Stimulated activated CD4-positive, alpha-beta T cell treated with anti-CD3 and anti-CD28 coated beads, Interleukin-12 subunit alpha, Interleukin-12 subunit beta, amount 100 ng/mL, for 48 hours (primary cell): ENCODE results near the gene DDB1.

Experiments used
- DNase-seq, 3 donors: peaks; one replicate each; pipeline ENCODE4 v3.0.0-alpha.2; 2020; ENCODE audit warnings: low read depth in 2 of 3, low spot score in 1 of 3

DDB1 gene

DNA sequence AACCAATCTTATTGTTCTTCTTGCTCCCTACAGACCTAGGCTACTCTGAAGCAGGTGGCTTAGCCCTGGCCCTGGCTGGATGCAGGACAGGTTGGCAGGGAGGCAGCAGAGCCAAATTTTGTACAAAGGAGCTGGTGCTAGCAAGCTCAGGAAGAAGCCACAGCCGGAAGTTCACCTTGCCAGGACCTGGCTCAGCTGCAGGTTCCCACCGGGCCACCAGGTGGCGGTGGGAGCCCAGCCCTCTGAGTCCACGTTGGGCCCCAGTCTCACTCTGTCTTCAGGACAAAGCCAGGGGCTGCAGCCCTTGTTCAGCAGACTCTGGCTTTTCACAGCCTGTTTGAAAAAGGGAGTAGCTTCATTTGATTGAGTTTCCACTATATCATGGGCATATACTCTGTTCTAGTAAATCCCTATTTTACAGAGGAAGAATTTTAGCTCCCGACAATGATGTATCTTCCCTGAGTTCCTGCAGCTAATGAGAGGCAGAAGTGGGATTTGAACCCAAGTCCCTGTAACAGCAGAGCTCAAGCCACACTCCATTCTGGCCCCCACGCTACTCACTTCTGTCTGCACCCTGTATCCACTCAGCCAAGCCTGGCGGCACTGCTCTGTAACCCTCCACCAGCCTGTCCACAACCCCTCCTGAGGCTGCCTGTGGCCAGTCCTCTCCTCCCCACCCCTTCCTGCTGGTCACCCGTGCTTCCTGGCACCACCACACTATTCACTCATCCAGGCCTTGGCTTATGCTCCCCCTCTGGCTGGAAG is 3.4 kb upstream of the DDB1 start:
- peak; percentile 71 to 81 (median 76) for DNase-seq

DNA sequence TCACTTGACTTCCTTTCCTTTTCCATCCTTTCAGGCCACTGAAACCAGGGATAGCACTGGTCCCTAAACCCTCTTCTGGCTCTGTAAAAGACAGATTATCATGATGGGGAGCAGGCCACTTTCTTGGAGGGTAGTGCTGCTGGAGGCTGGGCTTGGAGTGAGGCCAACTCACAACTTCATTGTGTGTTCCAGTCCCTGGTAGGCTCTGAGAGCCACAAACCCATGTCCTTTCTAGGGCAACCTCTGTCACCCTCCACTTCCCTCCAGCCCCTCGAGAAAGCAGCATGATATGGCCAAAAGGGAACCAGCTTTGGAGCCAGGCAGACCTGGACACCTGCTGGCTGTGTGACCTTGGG is 2.4 kb upstream of the DDB1 start:
- DNase-seq: no peak

DNA sequence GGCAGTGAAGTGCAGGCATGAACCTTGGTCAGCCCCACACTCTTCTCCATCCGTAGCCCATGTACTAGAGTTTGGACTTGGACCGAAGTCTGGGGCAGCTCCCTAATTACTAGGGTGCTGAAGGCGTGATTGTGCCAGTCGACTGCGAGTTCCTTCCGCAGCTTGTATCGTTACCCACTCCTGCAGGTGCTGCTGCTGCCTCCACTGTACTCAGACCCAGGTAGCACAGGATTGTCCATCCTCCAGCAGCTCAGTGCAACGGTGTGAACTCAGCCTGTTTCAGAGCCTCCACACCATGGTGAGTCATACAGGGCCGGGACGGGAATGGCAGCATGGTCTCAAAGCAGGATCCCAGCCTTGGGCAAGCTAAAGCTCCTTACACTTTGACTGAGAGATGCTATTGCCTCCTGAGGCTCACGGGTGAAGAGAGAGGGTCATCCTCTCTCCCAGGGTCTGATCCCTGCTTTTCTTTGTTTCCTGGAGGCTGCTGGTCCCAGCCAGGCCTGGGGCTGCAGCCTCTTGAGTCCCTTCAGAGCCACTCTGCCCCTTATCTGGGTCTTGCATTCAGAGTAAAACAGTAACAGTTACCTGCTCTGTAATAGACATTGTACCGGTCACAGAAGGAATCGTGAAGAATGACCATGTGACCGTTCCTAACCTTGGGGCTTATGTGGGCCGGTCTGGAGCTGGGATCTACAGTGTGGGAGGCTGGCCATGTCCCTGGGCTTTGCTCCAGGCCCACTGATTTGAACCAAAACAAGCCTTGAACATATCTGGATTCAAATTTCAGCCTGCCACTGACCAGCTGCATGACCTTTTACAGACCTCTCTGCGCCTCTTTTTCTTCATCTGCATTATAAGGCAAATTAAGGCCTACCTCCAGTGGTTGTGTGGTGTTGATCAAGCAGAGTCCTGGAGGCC is 1.8 kb upstream of the DDB1 start:
- no peak for DNase-seq

DNA sequence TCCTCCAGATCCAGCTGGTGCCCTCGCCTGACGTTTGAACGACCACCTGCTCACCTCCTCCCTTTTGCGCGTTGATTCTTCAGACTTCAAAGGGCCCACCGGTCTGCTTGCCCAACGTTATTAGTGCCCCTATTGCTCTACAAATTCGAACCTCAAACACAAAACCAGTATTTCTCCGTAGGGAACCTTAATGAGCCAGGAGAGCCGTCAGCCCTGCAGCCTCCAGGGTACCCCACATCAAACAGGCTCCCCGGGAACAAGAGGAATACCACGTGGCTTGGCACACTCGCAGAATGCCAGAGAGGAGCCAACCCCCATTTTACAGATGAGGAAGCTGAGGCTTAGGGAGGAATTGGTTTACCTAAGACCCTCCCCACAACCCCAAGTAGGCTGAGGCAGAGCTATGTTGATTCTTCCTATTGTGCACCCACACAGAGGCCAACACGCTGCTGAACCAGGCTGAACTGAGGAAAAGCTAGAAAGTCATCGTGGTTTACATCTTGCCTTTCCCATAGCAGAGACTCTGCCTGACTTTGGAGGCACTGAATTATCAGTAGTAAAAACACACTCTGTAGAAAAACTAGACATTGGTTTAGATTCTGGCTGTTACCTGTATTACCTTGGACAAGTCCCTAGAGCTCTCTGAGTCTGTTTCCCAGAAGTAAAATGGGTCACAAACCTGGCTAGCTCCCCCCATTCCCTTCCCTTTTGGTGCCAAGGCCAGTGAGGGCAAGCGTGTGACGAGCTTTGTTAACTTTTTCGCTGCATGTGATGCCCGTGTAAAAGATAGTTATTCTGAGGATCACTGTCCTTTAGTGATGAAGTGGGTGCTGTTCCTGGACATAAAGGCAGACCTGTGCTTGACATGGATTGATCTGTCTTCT is 887 bp upstream of the DDB1 start:
- peak in 1 of 3 donors; percentile 34 for DNase-seq

DNA sequence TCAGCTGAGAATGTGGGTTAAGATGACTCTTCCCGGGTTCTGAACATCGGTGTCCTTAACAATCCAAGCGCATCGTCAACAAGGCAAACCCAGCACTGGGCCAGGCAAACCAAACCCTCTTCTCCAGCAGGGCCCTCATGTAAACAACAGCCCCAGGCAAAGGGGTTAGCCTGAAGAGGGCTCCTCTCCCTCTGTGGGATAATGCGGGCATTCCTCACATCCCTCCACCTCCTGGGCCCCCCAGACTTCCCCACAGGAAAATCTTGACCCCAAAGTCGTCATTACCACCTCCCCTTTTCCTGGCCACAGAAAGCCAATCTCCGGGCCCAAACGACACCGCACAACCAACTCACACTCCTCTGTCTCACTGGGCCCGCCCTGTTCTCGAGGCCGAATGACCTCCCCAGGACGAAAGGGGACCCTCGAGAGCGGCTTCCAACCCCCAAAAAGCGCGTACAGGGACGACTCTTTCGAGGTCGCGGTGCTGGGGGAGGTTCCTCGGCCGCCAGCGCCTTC is 566 bp downstream of the DDB1 start:
- no peak for DNase-seq

DNA sequence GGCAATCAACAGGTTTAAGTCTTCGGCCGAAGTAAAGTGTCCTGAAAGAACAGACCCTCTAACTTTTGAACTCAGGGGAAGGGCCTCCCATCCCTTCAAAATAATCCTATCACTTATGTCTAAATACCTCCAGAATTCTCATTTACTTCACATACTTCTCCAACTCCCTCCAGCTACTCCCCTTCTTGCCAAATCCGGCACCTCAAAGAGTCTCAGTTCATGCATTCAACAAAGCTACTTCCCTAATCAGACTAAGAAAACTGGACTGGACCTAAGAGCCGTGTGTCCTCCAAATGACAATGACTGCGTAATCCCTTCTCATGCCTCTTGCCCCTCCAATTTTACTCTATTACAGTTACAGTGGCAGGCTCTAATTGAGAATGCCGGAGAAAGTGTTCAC is 1.3 kb downstream of the DDB1 start:
- no peak for DNase-seq

DNA sequence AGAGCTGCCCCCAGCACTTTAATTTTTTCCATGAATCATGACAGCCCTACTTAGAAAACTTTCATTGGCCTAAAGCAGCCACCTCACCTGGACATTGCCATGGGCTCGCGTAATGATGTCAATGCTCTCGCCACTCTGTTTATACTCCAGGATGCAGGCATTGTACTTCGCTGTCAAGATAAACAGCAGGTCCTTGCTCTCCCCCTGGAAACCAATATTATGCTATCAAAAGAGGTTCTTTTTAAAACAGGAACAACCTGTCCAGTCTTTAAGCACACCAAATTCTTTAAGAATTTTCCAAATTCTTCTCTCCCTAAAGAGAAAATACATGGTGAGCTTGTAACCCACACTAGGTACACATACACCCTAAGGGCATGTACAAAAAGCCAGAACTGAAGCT is 3.0 kb downstream of the DDB1 start:
- no peak for DNase-seq

DNA sequence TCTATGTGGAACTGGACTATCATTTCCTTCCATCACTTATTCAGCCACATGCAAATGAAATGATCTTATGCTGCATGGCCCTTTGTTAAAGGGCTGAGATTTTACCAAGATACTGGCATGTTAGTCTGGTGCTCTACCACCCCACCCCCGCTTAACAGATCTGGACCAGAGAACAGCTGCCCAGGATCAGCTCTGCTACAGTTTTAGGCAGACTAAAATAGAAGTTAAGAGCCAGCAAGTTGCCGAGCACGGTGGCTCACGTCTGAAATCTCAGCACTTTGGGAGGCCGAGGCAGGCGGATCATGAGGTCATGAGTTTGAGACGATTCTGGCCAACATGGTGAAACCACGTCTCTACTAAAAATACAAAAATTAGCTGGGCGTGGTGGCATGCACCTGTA is 4.6 kb downstream of the DDB1 start:
- DNase-seq: no peak

DNA sequence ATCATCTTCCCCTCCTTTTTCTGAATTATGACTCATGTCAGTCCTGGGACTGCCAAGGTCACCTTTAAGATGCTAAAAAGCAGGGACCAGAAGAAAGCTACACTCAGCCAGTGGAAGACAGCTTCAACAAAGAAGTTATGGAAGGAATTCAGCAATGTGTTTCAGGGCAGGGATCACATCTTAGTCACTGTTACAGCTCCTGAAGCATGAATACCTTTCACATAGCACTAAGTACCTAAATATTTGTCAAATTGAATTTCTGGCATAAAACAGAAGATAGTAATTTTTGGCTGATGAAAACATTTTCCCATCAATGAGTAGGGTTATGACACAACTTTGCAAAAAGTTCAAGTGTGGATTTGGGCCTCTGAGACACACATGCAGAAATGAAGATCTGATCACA is 5.2 kb downstream of the DDB1 start:
- no peak for DNase-seq

DNA sequence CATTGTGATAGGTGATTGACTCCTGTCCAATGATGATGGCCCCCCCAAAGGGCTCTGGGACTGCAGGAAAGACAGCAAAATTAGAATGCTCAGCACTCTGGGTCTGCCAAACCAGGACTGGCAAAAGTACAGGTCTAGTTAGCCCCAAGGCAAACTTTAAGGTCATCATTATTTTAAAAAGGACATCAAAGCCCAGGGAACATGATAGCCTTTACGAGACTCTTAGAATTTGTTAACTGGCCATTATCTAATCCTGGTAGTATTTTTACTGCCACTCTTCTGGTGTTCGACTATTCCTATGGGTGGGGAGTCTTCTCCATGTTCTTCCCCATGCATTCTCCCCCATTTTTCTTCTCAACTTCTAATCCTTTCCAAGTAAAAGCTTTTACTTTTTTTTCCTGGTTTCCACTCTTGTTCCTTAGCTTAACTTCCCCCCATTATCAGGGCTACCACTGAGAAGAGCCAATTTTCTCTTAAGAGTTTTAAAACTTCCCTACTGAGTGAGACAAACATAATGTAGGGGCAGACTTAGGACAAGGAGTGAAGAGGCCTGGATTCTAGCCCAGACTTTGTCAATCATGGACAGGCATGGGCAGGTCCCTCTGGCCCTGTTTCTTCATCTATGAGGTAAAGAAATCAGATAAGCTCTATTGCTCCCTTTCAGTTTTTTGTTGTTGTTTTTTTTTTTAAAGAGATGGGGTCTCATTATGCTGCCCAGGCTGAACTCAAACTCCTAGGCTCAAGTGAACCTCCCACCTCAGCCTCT is 7.1 kb downstream of the DDB1 start:
- no peak for DNase-seq

DNA sequence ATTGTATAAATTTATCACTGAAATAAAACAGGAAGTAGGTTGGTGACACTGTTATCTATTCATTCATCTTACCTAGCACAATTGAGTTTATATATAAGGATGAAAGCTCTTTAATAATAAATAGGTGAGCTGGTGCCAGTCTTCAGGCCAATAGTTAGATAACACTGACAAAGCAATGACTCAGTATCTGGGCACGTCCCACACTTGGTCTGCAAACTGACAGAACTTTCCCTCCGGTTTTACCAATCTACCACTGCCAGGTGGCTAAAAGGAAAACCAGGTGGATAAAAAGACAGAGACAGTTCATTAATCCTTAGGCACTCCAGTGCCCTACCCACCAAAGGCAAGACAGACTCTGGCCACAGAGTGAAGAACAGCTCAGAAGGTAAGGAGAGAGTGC is 17.6 kb downstream of the DDB1 start:
- DNase-seq: no peak

DNA sequence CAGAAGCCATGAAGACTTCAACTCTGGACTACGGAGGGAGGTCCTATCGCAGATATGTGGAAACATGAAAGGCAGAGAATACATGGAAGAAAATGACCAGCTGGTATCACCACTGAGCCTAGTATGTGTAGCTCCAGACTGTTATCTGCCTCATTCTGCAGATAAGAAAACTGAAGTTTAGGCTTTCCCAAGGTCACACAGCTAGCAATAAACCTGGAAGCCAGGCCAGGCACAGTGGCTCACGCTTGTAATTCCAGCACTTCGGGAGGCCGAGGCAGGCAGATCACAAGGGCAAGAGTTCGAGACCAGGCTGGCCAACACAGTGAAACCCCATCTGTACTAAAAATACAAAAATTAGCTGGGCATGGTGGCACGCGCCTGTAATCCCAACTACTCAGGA is 22.2 kb downstream of the DDB1 start:
- DNase-seq: no peak

DNA sequence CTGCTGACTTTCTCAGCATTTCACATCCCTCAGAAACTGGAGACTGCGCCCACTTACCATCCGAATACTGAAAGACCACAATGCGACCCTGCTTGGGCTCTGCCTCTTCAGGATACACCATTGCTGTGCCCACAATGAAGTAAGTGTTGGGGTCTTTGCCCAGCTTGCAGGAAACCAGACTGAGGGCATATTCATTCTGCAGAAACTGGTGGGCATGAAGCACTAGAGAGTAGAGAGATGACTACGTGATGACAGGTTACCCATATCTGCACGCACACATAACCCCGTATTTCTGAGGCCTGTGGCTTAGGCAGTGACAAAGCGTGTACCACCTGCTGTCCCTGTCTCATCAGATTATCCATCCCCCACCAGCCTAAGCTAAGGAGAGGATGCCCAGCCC is 23.2 kb downstream of the DDB1 start:
- no peak for DNase-seq

DNA sequence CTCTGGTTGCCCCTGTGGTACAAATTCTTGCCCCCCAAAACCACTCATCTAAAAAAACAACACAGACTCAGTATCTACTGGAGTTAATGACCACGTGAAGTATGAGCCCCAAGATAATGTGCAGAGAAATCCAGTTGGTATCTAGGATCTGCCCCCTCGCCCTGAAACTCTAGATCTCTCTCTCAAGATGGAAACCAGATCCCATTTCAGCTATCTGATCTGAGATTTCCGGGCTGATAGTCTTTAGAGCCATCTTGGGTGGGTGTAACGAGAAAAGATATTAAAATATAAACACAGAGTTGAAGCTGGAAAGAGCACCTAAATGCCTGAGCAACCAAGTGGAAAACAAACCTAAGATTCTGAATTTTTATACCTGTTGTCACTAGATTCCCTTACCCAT is 23.8 kb downstream of the DDB1 start:
- DNase-seq: no peak

DNA sequence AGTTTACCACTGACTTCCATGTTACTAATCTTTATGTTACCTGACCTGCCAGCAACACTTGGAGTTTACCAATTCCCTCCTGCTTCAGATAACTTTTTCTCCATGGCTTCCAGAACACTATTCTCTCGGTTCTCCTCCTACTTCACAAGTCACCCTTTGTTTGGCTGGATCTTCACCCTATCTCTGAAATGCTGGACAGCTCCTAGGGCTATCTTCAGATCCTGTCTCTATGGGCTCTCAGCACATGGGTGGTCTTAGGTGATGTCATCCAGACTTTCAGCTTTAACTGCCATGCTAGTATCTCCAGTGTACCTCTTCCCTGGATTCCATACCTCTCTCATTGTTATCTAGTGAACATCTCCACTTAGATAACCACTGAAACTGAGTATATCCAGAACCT is 25.6 kb downstream of the DDB1 start:
- no peak for DNase-seq

DNA sequence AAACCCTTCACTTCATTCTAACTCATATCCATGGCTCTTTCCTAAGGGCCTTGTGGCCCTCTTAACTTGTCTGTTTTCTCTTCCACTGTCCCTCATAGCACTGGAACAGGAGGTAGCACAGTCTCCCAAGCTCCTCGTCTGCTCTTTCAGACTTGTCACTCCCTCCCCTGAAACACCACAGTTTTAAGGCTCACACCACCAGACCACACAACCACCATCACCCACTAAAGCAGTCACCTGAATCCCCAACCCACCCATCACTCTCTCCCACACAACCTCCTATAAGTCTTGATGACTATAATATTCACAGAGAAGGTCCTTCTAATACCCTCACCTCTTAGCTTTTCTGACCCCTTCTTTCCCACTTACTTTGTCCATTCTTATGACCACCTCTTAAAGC is 26.7 kb downstream of the DDB1 start:
- no peak for DNase-seq

DNA sequence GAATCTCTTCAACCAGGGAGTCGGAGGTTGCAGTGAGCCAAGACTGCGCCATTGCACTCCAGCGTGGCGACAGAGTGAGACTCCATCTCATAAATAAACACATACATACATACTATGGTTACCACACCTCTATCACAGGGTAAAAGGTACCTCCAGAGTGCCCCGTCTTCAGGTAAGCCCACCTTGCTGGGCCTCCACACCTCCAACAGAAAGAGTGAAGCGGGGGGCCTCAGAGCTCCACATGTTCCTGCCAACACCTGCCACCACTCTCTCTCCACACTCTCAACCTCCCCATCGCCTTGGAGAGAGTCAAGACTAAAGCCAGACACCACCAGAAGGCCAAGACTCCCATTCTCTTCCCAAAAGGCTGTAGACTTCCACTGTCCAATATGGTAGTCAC is 27.5 kb downstream of the DDB1 start:
- no peak for DNase-seq

DNA sequence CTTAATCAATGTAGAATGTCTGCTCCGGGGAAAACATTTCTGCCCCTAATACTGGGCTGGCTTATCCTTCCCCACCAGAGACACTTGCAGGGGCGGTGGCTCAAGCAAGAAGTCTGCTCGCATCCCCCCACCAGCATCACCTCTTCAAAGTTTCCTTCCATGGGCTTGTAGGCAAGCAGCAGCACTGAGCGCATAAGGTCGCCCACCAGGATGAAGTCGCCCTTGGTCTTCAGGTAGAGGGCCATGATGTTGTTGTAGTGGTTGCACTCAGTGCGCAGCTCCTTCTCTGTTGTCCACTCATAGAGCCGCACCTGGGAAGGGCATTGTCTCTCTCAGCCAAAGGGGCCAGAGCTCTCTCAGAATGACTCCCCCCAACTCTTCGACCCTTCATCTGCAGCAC is 29.2 kb downstream of the DDB1 start:
- no peak for DNase-seq

DNA sequence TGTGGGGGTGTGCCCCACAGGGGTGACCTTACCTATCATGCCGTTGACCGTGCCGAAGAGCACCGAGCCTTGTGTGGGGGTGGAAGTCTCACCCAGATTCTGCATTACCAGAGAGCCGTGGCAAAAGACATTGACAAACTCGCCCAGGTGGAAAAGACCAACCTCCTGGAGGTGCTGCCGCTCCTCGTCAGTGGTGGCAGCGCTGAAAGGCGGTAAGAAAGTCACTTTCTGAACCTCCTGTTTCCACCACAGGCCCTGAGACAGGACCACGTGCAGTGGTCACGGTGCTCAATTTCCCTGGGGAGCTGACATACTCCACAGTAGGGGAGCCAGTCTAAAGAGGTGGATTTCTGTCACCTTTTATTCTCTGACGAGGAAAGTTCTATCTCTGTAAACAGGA is 30.4 kb downstream of the DDB1 start:
- no peak for DNase-seq

DNA sequence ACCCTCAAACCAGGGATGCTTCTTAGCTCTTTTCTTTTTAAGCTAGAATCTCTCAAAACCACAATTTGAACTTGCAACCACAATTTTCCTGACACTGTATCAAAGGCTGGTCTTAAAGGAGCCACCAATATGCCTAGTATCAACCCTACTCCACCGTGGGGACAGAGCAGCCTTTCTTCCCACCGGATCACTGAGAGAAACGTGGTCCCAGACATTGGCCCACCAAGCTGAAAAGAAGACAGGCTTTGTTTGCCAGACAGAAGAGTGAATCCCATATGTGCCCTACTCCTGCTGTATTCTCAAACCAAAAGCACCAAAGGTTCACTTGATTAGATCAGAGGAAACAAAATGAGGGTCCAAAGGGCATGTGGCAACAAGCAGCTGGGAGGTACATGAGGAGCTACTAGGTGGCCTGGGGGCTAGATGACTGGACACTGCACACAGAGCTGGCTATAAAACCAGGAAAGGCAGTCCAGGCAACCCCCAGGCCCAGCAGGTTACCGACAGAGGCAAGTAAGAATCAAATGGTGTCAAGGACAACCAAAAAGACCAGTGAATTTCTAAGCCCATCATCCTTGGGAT is 34.2 kb downstream of the DDB1 start:
- DNase-seq: no peak
